Lower lobe of right lung (tissue), 2 donors: ENCODE data around the gene ELF4. TPM values are rescaled to one million over a fixed set of nuclear protein-coding genes. Genes with fewer than 3 reads are reported as not detected.

Experiments used
- ATAC-seq, 2 donors: fragments of 200-7000 bp; cut with Tn5 transposase; one replicate each; pipeline ENCODE4 v1.9.1; 2020 to 2022; ENCODE audit warnings: mild to moderate bottlenecking in 2 of 2, moderate library complexity in 2 of 2
- DNase-seq: peaks from one replicate; pipeline ENCODE4 v3.0.0-alpha.2; 2020
- H3K27ac ChIP-seq: fragments of 200-600 bp; one replicate; pipeline ENCODE4 v1.8.0; 2022
- H3K27me3 ChIP-seq: fragments of 200-600 bp; one replicate; pipeline ENCODE4 v1.8.0; 2022; ENCODE audit warnings: low read depth
- H3K36me3 ChIP-seq: fragments of 200-600 bp; one replicate; pipeline ENCODE4 v1.8.0; 2022; ENCODE audit warnings: mild to moderate bottlenecking
- H3K4me1 ChIP-seq: fragments of 200-600 bp; one replicate; pipeline ENCODE4 v1.8.0; 2022
- H3K4me3 ChIP-seq: fragments of 200-600 bp; one replicate; pipeline ENCODE4 v1.8.0; 2022; ENCODE audit warnings: mild to moderate bottlenecking
- H3K9me3 ChIP-seq: fragments of 200-600 bp; one replicate; pipeline ENCODE4 v1.8.0; 2022
- intact Hi-C: fragments of 100-400 bp; cut with DNase I; formaldehyde crosslinking; loops from one replicate; pipeline ENCODE4 v1.11.0; 2022
- long read RNA-seq: library from polyadenylated mRNA; unstranded; transcript quantifications from one replicate; pipeline ENCODE4 v2.0.0, GENCODE V29; 2021
- total RNA-seq: library from RNA; stranded (reverse); fragmentation: NEBNext Ultra II Directional; extraction: Animal tissue kit (Norgen Biotek cat#: 25700); gene quantifications from one replicate; pipeline ENCODE4 v1.2.1, GENCODE V29; 2021
- TF ChIP-seq, protein P1 (sequence below): fragments of 200-600 bp; IDR thresholded peaks from one replicate; pipeline ENCODE4 v1.8.0; 2022; ENCODE audit warnings: antibody characterized with exemption, mild to moderate bottlenecking
- donor health status: DM: no; HTN: yes; CAD: no; lungs with severe emphysema.

The ELF4 gene
- 24.1 TPM for total RNA-seq
- long read RNA-seq, full-length matches to known transcripts: 2 of 18 reads
- long read RNA-seq, partial matches to known transcripts: 5 of 18 reads
- long read RNA-seq, other reads (novel, unspliced or antisense): 11 of 18 reads

DNA sequence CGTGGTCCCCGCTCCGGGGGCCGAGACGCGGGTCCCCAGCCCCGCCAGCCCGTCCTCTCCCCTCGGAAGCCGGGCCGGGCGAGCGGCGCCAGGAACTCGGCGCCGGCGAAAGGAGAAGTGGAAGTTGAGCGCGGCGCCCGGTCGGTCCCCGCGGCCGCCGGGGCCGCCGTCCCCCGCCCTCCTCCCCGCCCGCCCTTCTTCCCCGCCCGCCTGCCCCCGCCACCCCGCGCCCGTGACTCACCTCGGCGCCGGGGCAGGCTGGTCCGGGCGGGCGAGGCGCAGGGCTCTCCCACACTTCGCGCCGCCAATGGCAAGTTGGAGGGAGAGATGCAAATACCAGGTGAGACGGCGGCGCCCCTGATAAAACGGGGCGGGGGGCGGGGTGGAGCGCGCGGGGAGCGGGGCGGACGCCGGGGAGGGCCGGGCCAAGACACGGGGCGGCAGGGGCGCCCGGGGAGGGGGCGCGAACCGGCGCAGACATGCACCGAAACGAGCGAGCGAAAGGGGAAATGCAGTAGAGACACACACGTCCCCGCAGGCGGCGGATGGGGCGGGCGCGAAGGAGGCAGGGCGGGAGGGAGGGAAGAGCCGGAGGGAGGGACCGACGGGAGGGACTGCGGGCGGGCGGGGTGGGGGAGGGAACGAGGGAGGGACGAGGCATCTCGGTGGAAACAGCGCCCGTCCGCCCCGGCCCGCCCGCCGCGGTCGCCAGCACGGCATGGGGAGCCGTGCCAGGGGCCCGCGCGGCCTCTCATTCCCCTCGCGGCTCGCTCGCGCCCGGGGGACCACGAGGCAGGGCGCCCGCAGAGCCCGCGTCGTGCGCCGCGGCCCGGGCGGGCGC is at the start of gene ELF4:
TSS of gene ELF4 (minus strand) at position 119 of the 841 bp plus-strand sequence. CDS start 29,167 bp downstream, outside the sequence.
- Histone ChIP-seq H3K36me3 (no peaks in the 10 kb centered on the region), H3K27ac (peak within 1 kb of the TSS; percentile 87), H3K4me3 (peak within 1 kb of the TSS; percentile 66), H3K4me1 (peaks cover 9% of the 10 kb centered on the region), H3K9me3 (no peaks in the 10 kb centered on the region), H3K27me3 (no peaks in the 10 kb centered on the region)
- DNase-seq (peak; percentile 62), ATAC-seq (peak; percentile 80 to 85)
- TF ChIP-seq, protein P1, sequence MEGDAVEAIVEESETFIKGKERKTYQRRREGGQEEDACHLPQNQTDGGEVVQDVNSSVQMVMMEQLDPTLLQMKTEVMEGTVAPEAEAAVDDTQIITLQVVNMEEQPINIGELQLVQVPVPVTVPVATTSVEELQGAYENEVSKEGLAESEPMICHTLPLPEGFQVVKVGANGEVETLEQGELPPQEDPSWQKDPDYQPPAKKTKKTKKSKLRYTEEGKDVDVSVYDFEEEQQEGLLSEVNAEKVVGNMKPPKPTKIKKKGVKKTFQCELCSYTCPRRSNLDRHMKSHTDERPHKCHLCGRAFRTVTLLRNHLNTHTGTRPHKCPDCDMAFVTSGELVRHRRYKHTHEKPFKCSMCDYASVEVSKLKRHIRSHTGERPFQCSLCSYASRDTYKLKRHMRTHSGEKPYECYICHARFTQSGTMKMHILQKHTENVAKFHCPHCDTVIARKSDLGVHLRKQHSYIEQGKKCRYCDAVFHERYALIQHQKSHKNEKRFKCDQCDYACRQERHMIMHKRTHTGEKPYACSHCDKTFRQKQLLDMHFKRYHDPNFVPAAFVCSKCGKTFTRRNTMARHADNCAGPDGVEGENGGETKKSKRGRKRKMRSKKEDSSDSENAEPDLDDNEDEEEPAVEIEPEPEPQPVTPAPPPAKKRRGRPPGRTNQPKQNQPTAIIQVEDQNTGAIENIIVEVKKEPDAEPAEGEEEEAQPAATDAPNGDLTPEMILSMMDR: no peak
- intact Hi-C loops: no loop called here

DNA sequence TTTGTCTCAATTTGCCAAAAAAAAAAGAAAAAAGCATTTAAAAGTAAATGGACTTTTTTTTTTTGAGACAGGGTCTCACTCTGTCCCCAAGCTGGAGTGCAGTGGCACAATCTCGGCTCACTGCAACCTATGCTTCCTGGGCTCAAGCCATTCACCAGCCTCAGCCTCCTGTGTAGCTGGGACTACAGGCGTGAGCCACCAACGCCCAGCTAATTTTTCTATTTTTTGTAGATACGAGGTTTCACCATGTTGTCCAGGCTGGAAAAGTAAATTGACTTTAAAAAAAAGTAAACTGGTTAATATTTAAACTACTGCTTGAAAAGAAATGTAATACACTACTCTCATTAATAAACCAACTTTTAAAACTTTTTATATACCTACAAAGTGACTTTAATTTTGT is 49.5 kb upstream of the ELF4 start:
- Histone ChIP-seq H3K36me3 (peaks cover 6% of the 10 kb centered on the region), H3K4me3 (no peak overlapping the region), H3K27ac (no peak overlapping the region), H3K27me3 (no peaks in the 10 kb centered on the region), H3K9me3 (no peaks in the 10 kb centered on the region), H3K4me1 (peaks cover 8% of the 10 kb centered on the region)
- TF ChIP-seq, protein P1: no peak
- ATAC-seq (no peak), DNase-seq (no peak)
- intact Hi-C loops: no loop called here

DNA sequence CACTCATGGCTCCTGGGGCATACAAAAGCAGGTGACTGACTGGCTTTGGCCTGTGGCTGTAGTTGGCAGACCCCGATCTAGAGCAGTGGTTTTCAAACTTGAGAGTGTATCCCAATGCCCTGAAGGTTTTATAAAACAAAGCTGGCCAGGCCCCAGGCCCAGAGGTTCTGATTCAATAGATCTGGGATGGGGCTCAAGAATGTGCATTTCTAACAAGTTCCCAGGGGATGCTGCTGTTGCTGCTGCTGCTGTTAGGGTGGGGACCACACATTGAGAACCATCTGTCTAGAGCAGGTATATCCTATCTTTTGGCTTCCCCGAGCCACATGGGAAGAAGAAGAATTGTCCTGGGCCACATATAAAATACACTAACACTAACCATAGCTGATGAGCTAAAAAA is 48.0 kb upstream of the ELF4 start:
- H3K9me3 ChIP-seq: no peaks in the 10 kb centered on the region
- TF ChIP-seq, protein P1: no peak
- intact Hi-C loops: no loop called here
- peaks cover 8% of the 10 kb centered on the region for H3K36me3 ChIP-seq
- no peak for ATAC-seq
- no peak for DNase-seq
- H3K27me3 ChIP-seq: no peaks in the 10 kb centered on the region
- no peak overlapping the region for H3K27ac ChIP-seq
- H3K4me3 ChIP-seq: no peak overlapping the region
- H3K4me1 ChIP-seq: no peaks in the 10 kb centered on the region

DNA sequence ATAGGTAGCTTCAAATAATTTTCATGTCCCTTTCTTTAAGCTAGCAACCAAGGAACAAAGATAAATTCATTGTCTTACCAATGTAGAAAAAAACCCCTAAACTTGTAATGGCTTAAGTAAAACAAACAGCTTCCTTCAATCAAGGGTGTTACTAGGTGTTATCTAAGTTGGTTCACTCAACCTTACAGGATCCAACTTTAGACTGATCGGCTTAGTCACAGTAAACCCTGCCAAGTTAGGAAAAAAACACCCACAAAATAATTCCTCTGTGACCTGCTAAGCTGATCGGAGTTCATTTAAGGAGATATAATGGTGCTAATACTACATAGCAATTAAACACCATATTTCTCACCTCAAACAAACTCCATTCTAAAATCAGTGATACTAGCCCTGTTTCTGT is 45.3 kb upstream of the ELF4 start:
- ATAC-seq: no peak
- H3K27ac ChIP-seq: no peak overlapping the region

DNA sequence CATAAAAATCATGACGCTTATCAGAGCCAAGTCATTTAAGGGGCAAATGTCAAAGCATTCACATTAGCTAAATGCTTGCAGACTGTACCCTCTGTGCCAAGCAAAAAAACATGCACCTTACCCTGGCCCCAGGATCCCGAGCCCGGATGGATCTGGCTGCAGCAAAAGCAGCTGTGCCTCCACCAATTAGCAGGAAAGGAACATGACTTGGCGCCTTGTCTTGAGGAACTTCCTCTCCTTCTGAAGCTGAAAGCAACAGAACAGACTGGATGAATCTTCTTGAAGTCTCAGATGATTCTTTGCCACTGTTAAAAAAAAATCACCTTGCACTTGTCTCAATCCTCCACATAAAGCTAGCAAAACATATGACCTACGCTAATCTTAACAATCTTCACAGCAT is 37.3 kb upstream of the ELF4 start:
- ATAC-seq (no peak), DNase-seq (no peak)
- intact Hi-C loops: no loop called here
- Histone ChIP-seq H3K27ac (no peak overlapping the region), H3K4me1 (no peaks in the 10 kb centered on the region), H3K27me3 (no peaks in the 10 kb centered on the region), H3K9me3 (no peaks in the 10 kb centered on the region), H3K4me3 (no peak overlapping the region), H3K36me3 (peaks cover 23% of the 10 kb centered on the region)
- TF ChIP-seq, protein P1: no peak

More for the DNA sequence above, 45.3 kb upstream of the ELF4 start:
- intact Hi-C loops: no loop called here
- Histone ChIP-seq H3K4me3 (no peak overlapping the region), H3K36me3 (peaks cover 8% of the 10 kb centered on the region), H3K27me3 (no peaks in the 10 kb centered on the region), H3K9me3 (no peaks in the 10 kb centered on the region), H3K4me1 (no peaks in the 10 kb centered on the region)
- TF ChIP-seq, protein P1: no peak
- no peak for DNase-seq
